Muscle layer of colon (tissue), 2 donors: ENCODE data around the gene LDLRAD4.

Experiments used
- H3K27ac ChIP-seq: one replicate; pipeline ENCODE4 v1.7.0; 2013; ENCODE audit warnings: low read depth, mild to moderate bottlenecking, low read length, moderate library complexity
- H3K27me3 ChIP-seq, 2 donors: one replicate each; pipeline ENCODE4 v1.7.0; 2013; ENCODE audit warnings: low read length in 2 of 2, mild to moderate bottlenecking in 2 of 2; ENCODE audit not compliant: insufficient read depth in 2 of 2, control insufficient read depth in 1 of 2
- H3K36me3 ChIP-seq: one replicate; pipeline ENCODE4 v1.7.0; 2013; ENCODE audit warnings: mild to moderate bottlenecking, low read length; ENCODE audit not compliant: insufficient read depth
- H3K4me1 ChIP-seq: one replicate; pipeline ENCODE4 v1.7.0; 2013; ENCODE audit warnings: mild to moderate bottlenecking, low read length; ENCODE audit not compliant: insufficient read depth
- H3K4me3 ChIP-seq, 2 donors: one replicate each; pipeline ENCODE4 v1.7.0; 2013; ENCODE audit warnings: low read length in 2 of 2, low read depth in 1 of 2, mild to moderate bottlenecking in 1 of 2, moderate library complexity in 1 of 2
- H3K9ac ChIP-seq: one replicate; pipeline ENCODE4 v1.7.0; 2013; ENCODE audit warnings: low read length
- H3K9me3 ChIP-seq: one replicate; pipeline ENCODE4 v1.7.0; 2013; ENCODE audit warnings: mild to moderate bottlenecking, low read length
- donor health status: abdominal sarcoma.
- donor health status: Adenocarcinoma of cecum.

LDLRAD4 gene

DNA sequence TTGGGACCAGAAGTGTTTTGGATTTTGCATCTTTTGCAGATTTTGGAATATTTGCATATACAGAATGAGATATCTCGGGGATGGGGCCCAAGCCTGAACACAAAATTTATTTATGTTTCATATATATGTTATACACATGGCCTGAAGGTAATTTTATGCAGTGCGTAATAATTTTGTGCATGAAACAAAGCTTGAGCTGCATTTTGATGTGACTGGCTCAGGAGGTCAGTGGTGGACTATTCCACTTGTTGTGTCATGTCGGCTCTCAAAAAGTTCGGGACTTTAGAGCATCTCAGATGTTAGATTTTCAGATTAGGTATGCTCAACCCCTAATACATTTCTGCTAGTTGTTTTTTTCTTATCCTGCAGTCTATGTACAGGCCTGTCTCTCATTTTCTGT, 362.4 kb downstream of the LDLRAD4 start:
- H3K27ac ChIP-seq = no peak overlapping the region
- H3K9ac ChIP-seq = no peak overlapping the region
- peaks cover 3% of the 10 kb centered on the region for H3K4me1 ChIP-seq

DNA sequence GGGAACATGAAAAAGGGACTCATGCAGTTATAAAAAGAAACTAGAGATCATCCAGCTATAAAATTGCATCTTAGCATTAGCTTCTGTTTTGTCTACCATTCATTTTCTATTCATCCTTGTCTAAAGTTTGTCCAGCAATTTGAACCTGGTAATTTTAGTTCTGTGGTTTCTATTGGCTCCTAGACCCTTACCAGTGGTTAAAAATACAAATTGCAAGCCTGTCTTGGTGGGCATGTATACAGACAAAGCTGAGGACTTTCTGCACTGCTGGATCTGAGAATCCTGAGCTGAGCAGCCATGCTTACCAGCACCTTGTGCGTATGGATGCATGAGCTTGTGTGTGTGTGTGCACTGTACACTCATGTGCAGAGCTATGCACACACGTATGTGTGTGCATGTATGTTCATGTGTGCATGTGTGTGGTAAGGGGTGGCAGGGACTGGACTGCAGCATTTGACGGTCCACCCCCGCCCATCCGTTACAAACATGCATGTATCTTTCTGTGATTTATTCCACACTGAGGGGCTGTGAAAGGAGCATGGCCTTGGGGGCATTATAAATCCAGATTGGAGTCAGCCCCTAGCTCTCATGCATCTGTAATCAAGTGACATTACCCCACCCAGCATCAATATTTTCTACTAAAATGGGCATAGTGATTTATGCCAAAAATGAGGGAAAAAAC, 363.1 kb downstream of the LDLRAD4 start:
- H3K4me1 ChIP-seq = peaks cover 3% of the 10 kb centered on the region
- no peak overlapping the region for H3K4me3 ChIP-seq
- H3K9me3 ChIP-seq = no peaks in the 10 kb centered on the region
- H3K9ac ChIP-seq = no peak overlapping the region
- H3K27ac ChIP-seq = no peak overlapping the region
- H3K27me3 ChIP-seq = no peaks in the 10 kb centered on the region
- H3K36me3 ChIP-seq = peaks cover 7% of the 10 kb centered on the region

More for the DNA sequence above, 362.4 kb downstream of the LDLRAD4 start:
- Histone ChIP-seq H3K27me3 (no peaks in the 10 kb centered on the region), H3K36me3 (peaks cover 7% of the 10 kb centered on the region), H3K4me3 (no peak overlapping the region), H3K9me3 (no peaks in the 10 kb centered on the region)

DNA sequence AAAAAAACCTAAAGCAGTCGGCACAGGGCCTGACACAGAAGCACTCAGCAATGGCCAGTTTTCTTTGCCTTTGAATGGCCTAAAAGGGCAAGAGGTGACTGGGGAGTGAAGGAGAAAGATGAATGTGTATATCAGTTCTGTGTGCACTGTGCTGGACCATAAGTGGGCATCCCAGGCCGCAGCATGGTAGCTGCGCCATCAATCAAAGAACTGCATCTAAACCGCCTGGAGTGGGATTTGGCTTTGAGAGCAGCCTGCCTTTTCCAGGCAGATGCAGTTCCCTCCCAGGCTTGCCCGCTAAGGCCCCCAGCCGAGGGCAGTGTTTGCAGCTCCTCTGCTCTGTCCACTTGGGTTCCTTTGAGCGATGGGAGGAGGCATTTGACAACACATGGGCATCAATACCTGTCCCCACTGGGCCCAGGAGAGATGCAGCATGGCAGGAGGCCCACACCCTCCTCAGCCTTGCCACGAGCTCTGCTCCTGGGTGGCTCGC, 363.7 kb downstream of the LDLRAD4 start:
- Histone ChIP-seq H3K9me3 (no peaks in the 10 kb centered on the region), H3K9ac (no peak overlapping the region), H3K4me1 (no peaks in the 10 kb centered on the region), H3K27ac (no peak overlapping the region), H3K36me3 (peaks cover 7% of the 10 kb centered on the region), H3K27me3 (no peaks in the 10 kb centered on the region), H3K4me3 (no peak overlapping the region)

DNA sequence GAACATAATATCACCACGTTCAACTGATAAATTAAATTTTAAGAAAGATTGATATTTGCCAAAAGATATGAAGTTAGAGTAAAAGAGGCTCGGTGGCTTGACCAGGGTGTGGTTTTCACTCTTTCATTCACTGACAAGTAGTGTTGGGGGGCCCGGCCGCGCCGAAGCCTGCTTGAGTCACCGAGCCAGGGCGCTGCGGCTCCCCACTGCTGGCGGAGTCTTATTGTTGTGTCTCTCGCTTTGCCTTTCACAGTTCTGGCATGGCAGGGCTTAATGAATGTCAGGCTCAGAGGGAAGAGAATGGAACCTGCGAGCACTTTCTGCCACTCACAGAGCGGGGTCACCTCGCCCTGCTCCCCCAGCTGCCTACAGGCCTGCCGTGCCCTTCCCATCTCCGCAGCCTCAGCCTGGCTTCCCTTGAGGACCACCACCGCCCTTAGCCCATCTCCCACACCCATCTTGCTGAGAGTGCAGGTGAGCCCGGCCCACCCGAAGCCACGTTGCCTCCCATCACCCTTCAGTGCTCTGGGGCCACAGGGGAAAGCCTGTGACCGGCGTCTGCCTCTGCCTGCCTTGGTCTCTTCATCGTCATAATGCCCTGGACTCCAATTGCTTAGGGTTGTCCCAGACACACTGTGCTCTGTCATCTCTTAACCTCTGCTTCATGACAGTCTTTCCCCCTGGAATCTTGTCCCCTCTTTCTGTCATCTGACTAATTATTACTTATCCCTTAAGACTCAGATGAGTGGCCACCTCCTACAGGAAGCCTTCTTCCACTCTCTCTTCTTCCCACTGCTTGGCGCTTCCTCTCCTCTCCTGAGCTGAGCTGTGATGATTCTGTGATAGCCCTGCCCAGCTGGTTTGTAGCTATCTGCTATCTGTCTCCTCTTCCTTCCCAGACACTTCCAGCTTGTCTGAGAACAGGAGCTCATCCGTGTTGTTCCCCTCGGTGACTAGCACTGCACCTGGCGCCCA, 365.3 kb downstream of the LDLRAD4 start:
- no peaks in the 10 kb centered on the region for H3K27me3 ChIP-seq
- H3K9ac ChIP-seq = no peak overlapping the region
- H3K9me3 ChIP-seq = no peaks in the 10 kb centered on the region
- H3K4me3 ChIP-seq = peak overlapping the region in 1 of 2 donors; percentile 18
- H3K36me3 ChIP-seq = peaks cover 7% of the 10 kb centered on the region
- no peaks in the 10 kb centered on the region for H3K4me1 ChIP-seq
- no peak overlapping the region for H3K27ac ChIP-seq

DNA sequence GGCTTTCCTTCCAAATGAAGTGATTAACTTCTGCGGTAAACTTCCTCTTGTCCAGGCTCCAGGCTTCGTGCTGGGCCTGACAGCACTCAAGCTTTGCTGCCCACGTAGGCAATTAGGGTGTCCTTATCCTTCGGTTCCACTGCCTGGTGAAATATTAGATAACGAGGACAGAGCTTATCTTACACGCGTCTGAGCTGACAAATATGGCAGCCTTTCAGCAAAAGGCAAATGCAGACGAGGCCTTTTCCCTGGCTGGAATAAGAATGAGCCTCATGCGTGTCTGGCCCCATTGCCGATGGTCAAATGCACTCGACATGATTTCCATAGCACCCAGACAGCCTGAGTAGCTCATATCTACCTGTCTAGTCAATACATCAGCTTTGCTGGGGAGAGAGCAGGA, 366.3 kb downstream of the LDLRAD4 start:
- H3K27ac ChIP-seq = no peak overlapping the region
- peaks cover 7% of the 10 kb centered on the region for H3K36me3 ChIP-seq
- no peaks in the 10 kb centered on the region for H3K9me3 ChIP-seq
- no peaks in the 10 kb centered on the region for H3K27me3 ChIP-seq
- no peaks in the 10 kb centered on the region for H3K4me1 ChIP-seq
- H3K4me3 ChIP-seq = no peak overlapping the region
- no peak overlapping the region for H3K9ac ChIP-seq

DNA sequence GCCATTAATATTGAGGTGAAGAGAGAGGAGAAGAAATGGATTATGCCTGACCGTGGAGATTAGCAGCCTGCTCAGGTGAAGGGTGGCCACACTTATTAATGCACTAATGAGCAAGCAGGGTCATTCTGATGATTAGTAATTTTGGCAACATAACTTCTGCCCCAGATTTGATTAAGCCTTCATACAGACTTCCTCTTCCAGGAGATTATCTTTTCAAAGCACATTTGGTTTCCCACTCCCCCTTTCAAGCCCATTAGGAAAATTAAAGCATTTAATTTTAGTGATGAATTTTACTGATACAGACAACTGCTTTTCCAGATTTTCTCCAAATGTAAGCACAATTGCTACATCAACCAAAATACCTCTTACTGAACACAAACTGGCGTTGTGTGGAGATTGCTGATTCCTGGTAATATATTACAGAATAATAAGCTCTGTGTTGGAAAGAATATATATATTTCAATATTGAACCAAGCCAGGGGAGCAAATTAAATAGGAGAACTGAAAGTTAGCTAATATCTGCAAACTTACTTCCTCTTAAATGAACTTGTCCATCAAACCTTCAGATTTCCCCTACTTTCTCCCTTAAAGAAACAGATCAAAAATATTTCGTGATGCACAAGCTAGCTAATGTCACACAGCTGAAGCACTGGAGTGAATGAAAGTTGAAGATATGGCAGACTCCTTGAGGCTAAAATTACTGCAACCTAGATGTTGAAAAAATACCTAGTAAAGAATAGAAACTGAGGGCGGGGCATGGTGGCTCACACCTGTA, 367.0 kb downstream of the LDLRAD4 start:
- no peaks in the 10 kb centered on the region for H3K27me3 ChIP-seq

DNA sequence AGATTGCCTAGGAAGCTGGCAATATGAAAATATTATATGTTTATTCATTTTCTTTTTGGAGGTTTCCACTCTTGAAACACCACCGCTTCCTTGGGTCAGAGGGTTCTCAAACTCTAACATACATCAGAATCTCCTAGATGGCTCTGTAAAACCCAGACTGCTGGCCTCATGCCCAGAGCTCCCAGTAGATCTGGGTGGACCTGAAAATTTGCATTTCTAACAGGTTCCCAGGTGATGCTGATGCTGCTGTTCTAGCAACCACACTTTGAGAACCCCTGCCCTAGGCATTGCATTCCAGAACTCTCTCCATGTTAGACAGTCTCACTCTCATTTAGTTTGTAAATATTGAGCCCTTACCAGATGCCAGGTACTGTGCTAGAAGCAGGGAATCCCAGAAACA, 368.4 kb downstream of the LDLRAD4 start:
- Histone ChIP-seq H3K27me3 (no peaks in the 10 kb centered on the region), H3K4me3 (no peak overlapping the region), H3K27ac (no peak overlapping the region), H3K4me1 (peaks cover 4% of the 10 kb centered on the region), H3K9me3 (no peaks in the 10 kb centered on the region), H3K36me3 (peaks cover 7% of the 10 kb centered on the region), H3K9ac (no peak overlapping the region)

More for the DNA sequence above, 367.0 kb downstream of the LDLRAD4 start:
- Histone ChIP-seq H3K9me3 (no peaks in the 10 kb centered on the region), H3K36me3 (peaks cover 7% of the 10 kb centered on the region), H3K27ac (no peak overlapping the region), H3K9ac (no peak overlapping the region), H3K4me1 (no peaks in the 10 kb centered on the region), H3K4me3 (no peak overlapping the region)

DNA sequence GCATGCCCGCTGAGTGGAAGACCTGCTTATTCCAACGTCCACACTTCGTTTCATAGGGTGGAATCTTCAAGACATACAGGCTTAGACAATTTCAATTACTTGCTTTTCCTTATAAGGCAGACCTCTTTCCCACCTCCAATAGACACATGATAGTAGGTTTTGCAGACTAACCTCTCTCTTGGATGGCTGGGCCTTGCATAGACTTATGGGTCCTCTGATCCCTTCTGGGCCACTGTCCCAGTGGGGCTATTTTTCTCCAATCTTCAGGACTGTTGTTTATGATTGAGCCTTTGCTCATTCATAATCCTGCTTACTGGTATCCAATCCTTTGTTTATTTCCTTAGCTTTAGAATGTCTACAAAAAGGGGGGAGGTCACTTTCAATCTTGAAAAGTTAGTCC, 368.9 kb downstream of the LDLRAD4 start:
- H3K27ac ChIP-seq = no peak overlapping the region
- H3K9me3 ChIP-seq = no peaks in the 10 kb centered on the region
- no peaks in the 10 kb centered on the region for H3K27me3 ChIP-seq
- no peak overlapping the region for H3K9ac ChIP-seq
- H3K4me3 ChIP-seq = no peak overlapping the region
- H3K36me3 ChIP-seq = peaks cover 7% of the 10 kb centered on the region
- peaks cover 4% of the 10 kb centered on the region for H3K4me1 ChIP-seq

DNA sequence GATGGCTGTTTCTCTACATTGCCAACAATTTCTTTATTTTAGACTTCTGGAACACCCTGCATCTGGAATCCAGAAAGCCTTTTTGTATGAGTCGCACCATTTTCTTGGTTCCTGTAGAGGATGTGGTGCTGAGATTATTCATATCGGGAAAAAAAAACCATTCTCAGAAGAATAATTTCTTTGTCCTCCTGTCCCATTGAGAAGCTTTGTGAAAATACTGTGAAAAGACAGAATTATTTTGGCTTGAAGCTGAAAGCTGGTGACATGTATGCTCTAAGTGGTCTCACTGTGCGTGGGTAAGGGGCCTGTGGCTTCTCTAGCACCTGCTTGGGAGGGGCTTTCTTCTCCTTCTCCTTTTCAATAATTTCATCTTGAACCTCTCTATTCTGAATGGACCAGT, 369.4 kb downstream of the LDLRAD4 start:
- Histone ChIP-seq H3K9me3 (no peaks in the 10 kb centered on the region), H3K4me1 (peaks cover 4% of the 10 kb centered on the region)

DNA sequence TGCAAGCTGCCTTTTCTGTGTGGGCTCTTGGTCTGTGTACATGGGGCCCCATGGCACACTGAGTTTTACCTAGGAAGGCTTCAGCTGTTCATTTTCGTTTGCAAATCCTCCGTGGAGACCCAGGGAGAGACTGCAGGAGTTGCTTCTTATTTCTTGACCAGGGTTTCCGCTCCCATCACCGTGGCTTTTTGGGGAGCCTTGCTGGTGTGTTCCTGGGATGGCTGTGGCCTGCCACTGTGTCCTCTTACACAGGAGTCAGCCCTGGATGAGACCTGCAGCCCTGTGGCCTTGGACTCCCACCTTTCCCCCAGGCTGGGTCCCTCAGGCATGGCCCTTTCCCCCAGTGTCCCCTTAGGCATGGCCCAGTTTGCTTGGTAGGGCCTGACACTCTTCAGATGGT, 370.8 kb downstream of the LDLRAD4 start:
- H3K27me3 ChIP-seq = no peaks in the 10 kb centered on the region
- no peak overlapping the region for H3K4me3 ChIP-seq
- H3K27ac ChIP-seq = no peak overlapping the region
- peaks cover 3% of the 10 kb centered on the region for H3K36me3 ChIP-seq
- peaks cover 4% of the 10 kb centered on the region for H3K4me1 ChIP-seq
- no peaks in the 10 kb centered on the region for H3K9me3 ChIP-seq
- H3K9ac ChIP-seq = no peak overlapping the region

More for the DNA sequence above, 369.4 kb downstream of the LDLRAD4 start:
- H3K27ac ChIP-seq = no peak overlapping the region
- H3K4me3 ChIP-seq = no peak overlapping the region
- peaks cover 7% of the 10 kb centered on the region for H3K36me3 ChIP-seq
- no peaks in the 10 kb centered on the region for H3K27me3 ChIP-seq
- no peak overlapping the region for H3K9ac ChIP-seq

DNA sequence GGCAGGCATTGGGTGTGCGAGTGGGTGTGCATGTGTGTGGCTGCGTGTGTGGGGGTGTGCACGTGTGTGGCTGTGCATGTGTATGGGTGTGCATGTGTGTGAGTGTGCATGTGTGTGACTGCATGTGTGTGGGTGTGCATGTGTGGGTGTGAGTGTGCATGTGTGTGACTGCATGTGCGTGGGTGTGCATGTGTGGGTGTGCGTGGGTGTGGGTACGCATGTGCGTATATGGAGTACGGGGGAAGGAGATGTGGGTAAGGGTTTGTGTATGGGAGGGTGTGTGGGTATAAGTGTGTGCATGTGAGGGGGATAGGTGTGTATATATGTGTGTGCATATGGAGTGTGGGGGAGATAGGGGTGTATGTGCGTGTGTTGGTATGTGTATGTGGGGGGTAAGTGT, 371.4 kb downstream of the LDLRAD4 start:
- Histone ChIP-seq H3K9ac (no peak overlapping the region), H3K9me3 (no peaks in the 10 kb centered on the region), H3K4me1 (peaks cover 4% of the 10 kb centered on the region), H3K27me3 (no peaks in the 10 kb centered on the region), H3K27ac (no peak overlapping the region), H3K36me3 (no peaks in the 10 kb centered on the region), H3K4me3 (no peak overlapping the region)
